ENCODE measurements around the gene CLEC16A. TPM values are rescaled to one million over a fixed set of nuclear protein-coding genes. Genes with fewer than 3 reads are reported as not detected.
A peak's percentile ranks its signal among the peaks of the same experiment; 100 is the strongest.

CLEC16A gene
- total and polyA plus RNA-seq, 9 of the 15 experiments (the other 6 are each of a cell fraction or from before 2014, with no cell fraction given), result 1.00 to 22.3 (median 10.0) TPM

GRCh38 chr16:11101695-11102522, 157.5 kb downstream of the CLEC16A start (continued):
- TF ChIP-seq REST (IDR thresholded peaks at IDR 0.05; ENCODE audit: borderline replicate concordance), result peak; percentile 76; the same call in 1 of the 2 replicates
- no peak for TF ChIP-seq REST (CRISPR knock-in tag; IDR thresholded peaks at IDR 0.05; ENCODE audit: low read depth)
- TF ChIP-seq CBFA2T3 (IDR thresholded peaks at IDR 0.05), result peak; percentile 97
- 0 out of 2 replicates have a peak, but pooled peaks have one; percentile 17 for TF ChIP-seq ZNF324 (CRISPR knock-in tag; IDR thresholded peaks at IDR 0.05)
- peak; percentile 98 for TF ChIP-seq TEAD4 (IDR thresholded peaks at IDR 0.05; ENCODE audit: low read length)
- TF ChIP-seq TEAD4 (CRISPR knock-in tag; IDR thresholded peaks at IDR 0.05; ENCODE audit: borderline replicate concordance), result no peak
- TF ChIP-seq MTA2 (IDR thresholded peaks at IDR 0.05; ENCODE audit: low read depth), result peak; percentile 94
- no peak for TF ChIP-seq NR0B1 (IDR thresholded peaks at IDR 0.05; ENCODE audit: partially characterized antibody)
- TF ChIP-seq ARID1B (IDR thresholded peaks at IDR 0.05), result peak; percentile 98
- TF ChIP-seq MITF (IDR thresholded peaks at IDR 0.05), result peak; percentile 94
- no peak for TF ChIP-seq NFE2L1 (tag; IDR thresholded peaks at IDR 0.05; ENCODE audit: borderline replicate concordance, low read depth)
- peak; percentile 60; the same call in 1 of the 2 replicates for TF ChIP-seq GATAD2B (IDR thresholded peaks at IDR 0.05; ENCODE audit: borderline replicate concordance)
- peak; percentile 95 for TF ChIP-seq DPF2 (IDR thresholded peaks at IDR 0.05)
- peak; percentile 74; the same call in 1 of the 2 replicates for TF ChIP-seq RUNX1 (IDR thresholded peaks at IDR 0.05; ENCODE audit: low read depth)
- peak; percentile 65 for TF ChIP-seq NEUROD1 (IDR thresholded peaks at IDR 0.05; ENCODE audit: borderline replicate concordance, low read depth, low read length, partially characterized antibody)
- no peak for TF ChIP-seq CREB1 (IDR thresholded peaks at IDR 0.05)
- TF ChIP-seq CREB1 (CRISPR knock-in tag; IDR thresholded peaks at IDR 0.05), result 0 out of 2 replicates have a peak, but pooled peaks have one; percentile 29

All from K562 (cell line).